NCI-H1105 (cell line): ENCODE data around the gene DGCR8.

ENCODE experiments used
- DNase-seq: peaks from one replicate; lab custom pipeline; 2025; lab: John Stamatoyannopoulos, UW

Gene DGCR8

DNA sequence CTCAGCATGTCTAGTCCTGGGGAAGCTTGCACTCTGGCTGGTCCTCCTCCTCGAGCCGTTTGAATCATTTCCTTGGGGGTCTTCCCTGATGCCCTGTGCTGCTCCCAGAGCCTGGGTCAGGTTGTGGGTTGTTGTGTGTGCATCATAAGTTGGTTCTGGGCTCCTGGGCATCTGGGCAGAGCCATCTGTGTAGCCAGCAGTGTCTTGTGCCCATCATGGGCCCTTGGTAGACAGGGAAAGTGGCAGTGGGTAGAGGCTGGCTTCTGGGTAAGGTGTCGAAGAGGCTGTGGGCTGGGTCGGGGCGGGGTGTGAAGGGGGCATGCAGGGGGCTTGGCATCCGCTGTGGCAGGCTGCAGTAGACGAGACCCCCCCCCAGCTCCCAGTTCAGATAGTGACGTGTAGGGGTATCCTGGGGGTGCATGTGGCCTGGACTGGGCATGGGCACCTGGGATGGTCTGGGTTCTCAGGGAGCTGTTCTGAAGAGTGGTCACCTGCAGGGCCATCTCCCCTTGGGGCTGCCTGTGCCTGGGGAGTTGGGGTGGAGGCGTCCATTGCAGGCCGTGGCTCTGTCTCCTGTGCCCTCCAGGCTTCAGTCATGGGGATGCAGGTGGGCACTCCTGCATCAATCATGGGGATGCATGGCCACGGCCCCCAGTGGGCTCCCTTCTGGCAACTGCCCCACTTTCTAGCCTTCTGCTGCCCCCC is 44.2 kb downstream of the DGCR8 start:
- DNase-seq, result no peak

DNA sequence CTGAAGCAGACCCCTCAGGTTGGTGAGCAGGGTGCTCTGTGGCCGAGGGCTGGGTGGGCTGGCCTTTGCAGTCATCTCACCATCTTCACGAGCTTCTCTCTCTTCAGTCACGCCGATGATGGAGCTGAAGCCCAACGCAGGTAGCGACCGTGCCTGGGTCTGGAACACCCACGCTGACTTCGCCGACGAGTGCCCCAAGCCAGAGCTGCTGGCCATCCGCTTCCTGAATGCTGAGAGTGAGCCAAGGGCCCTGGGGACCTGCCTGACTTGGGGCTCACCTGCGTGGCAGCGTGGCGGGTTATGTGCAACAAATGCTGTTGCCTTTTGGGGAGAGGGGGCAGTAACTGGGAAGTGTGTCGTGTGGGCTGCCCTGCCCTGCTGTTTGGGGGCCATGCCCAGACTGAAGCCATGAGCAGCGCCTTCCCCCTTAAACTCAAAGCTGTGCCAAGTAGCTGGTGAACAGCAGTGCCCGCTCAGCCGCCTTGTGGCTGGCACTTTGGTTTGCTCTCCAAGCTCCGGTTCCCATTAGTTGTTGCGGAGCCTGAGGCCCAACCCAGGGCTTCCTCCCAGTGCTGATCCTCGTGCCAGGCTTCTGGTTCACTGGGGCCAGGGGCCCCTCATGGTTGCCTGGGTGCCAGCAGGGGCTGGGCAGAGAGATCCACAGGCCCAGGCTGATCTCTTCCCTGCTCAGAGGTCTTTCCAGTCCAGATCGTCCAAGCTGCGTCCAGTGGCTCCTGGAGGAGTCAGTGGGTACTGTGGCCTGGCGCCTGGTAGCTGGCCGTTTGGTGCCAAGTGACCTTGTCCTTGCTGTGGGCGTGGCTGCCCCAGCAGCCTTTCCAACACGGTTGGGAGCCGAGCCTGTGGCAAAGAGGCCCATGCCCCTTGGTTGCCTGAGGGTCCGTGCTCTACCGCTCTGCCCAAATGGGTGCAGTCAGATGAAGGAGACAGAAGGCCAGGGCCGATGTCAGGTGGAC is 45.4 kb downstream of the DGCR8 start:
- no peak for DNase-seq

DNA sequence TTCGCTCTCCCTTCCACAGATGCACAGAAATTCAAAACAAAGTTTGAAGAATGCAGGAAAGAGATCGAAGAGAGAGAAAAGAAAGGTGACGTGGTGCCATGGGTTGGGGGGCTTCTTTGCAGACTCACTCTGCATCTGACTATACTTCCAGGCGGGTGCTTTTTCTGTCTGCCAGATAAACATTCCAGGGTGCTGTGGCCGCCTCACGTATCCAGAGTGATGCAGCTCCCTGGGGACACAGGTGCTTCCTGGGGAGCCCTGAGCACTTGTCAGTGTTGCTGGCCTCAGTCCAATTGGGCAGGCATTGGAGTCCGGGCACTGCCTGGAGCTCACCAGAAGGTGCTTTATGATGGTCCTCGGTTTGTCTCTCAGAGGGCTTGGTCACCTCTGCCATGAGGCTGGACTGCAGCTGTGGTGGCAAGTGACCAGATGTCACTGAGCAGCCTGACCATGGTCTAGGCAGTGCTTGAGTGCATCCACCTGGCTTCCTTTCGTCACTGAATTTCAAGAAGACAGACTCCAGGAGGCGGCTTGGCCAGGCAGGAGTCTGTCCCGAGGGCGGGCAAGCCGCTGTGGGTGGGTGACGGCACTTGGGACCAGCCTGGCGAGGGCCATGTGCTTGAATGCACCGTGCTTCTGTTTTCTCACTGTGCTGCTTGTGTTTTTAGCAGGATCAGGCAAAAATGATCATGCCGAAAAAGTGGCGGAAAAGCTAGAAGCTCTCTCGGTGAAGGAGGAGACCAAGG is 46.4 kb downstream of the DGCR8 start:
- DNase-seq, result no peak

DNA sequence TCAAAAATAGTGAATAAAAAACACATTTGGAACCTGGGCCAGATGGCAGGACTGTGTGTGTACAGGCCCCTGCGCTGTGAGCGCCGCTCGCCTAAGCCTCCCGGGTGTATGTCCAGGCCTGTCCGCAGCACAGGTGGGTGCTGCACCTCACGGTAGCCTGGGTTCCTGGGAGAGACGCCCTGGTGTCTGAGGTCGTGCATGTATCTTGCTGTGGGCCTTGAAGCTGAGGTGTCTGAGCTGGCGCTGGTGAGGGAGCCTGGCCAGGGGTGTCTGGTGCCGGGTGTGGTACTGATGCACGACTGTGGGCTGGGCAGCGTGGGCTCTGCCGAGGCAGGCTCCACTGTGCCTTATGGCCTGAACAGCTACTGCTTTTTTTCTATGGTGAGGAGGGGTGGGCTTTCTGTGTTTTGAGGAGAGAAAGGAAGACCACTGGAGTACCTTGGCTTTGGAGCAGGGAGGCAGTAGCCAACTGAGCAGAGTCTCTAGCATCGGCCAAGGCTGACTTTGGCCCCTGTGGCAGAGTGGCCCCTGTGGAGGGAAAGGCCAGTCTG is 47.4 kb downstream of the DGCR8 start:
- DNase-seq, result no peak

DNA sequence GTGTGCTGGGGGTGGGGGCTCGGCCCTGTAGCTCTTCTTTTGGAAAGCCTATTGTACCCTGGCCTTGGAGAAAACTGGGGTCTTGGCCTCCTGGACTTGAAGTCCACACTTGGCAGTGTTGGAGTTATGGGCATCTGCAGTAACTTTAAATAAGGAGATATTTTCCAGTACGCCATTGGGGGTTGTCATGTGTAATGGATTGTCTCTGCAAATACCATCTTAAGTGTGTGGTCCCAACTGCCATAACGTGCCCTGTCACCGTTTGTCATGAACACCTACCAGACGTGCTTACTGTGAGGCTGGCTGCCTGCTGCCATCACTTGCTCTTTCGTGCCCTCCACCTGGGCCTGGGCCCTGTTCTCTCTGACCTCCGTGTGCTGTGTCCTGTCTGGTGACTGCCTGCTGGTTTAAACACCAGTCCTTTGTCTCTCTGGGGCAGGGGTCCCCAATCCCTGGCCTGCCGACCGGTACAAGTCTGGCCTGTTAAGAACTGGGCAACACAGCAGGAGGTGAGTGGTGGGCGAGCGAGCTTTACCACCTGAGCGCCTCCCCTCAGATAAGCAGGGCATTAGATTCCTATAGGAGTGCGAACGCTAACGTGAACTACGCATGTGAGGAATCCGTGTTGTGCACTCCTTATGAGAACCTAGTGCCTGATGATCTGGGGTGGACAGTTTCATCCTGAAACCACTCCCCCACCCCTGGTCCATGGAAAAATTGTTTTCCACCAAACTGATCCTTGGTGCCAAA is 48.0 kb downstream of the DGCR8 start:
- DNase-seq, result no peak

DNA sequence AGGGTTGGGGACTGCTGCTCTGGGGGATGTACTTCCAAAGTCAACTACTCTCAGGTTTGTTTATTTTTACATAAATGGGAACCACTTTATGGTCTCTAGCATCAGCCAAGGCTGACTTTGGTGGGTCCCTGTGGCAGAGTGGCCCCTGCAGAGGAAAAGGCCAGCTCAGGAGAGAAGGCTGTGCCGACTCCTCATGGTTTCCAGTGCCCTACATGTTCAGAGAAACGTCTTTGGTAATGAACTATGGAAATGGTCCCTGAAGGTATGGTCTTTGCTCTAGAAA is 48.5 kb downstream of the DGCR8 start:
- DNase-seq, result no peak

DNA sequence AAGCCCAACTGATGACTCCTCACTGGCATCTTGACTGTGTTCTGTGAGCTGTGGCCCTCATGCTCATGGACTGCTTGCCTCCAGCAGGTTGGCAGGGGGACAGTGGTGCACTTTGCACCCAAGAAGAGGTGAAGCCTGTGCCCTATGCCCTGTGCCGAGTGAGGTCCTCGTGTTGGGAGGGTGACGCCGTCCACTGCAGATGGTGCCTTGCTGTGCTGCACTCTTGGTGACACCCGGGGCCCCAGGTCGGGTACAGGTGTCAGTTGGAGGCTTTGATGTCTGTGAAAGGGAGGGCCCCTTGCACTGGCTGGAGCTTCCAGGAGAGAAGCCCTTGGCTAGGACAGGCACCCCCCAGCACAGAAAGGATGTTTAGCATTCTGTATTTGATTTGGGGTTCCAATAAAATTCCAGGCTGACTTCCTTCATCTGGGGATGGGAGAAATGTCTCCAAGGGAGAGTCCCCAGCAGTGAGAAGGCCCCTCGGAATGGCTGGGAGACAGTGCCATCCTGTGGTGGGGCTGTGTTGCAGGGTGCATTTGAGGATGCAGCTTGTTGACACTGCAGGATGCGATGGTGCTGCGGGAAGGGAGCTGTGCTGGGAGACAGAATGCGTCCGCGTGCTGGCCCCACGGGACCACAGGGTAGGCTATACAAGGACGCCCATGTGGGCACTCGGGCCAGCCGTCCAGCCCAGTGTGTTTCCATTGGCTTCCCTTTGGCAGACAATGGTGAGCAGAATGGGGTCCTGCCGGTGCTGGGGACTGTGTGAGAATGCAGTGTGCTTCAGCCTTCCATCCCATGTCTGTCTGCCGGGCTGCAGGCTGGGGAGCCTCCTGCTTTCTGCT is 49.1 kb downstream of the DGCR8 start:
- DNase-seq, result peak; percentile 21

DNA sequence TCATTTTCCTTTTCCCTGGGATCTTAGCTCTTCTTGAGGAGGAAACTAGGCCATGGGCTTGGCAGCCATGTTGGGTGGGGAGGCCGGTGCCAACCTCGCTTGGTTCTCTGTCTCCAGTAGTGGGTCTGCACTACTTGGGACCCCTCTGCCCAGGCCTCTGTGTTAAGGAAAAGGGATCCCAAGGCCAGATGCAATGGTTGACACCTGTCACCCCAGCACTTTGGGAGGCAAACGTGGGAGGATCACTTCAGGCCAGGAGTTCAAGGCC is 49.6 kb downstream of the DGCR8 start:
- no peak for DNase-seq

DNA sequence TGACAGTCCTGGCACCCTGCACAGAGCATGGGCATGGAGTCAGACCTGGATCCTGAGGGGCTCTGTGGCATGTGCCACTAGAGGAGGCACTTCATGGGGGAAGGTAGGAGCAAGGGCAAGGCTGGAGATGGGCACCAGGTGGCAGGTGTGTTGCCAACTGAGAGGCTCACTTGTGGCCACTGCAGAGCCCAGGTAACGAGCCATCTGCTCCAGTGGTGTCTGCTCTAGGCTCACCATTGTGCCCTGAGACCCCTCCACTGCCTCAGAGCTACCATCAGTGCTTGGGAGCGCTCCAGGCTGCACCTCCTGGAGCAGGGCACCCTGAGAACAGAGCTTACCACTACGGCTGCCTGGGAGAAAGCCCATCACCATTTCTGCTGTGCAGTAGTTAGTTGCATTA is 50.3 kb downstream of the DGCR8 start:
- peak; percentile 24 for DNase-seq

DNA sequence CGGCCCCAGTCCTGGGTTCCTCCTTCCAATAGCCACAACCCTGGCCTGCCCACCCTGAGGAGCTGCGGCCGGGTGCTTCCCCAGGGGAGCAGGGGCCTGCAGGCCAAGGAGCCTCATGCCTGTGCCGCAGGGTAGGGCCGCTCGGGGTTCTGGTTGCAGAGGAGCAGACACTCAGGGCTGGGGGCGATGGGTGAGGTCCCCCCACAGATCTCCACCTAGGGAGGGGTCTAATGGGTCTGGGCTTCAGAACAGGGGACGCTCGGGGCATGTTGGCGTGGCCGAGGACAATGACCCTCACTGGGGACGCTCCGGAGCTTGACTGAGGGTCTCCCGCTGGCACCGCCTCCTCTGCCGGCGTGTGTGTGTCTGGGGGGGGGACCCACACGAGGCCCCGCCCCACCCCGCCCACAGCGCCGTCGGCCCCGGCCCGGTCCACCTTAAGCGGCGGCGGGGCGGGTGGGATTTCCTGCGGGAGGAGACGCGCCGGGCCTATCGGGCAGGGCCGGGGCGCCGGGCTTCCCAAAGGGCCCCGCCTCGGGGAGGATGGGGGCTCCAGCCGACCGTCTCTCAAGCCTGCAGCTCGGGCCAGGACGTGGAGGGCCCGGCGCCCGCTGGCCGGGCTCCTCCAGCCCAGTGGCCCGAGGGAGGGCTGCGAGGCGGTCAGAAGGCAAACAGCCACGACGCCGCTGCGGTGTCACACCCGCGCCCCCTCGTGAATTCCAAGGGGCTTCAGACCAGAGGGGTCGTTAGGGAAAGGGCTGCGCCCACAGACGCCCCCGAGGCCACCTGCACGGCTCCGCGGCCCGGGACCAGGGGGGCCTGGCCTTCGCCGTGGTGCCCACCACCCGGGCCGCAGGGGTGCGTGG is 50.9 kb downstream of the DGCR8 start:
- peak; percentile 76 for DNase-seq

DNA sequence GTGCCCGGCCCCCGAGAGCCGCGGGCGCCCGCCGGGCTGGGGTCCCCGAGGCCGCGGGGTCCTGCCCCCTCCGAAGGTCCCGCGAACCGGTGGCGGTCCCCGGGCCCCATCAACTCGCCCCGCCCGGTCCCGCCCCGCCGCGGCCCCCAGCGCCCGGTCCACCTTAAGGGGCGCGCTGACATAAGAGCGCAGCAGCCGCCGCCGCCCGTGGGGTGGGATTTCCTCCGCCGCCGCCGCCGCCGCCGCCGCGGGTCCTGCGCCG is 51.5 kb downstream of the DGCR8 start, which contains the start of gene ZDHHC8:
Gene ZDHHC8, plus strand, starts transcription at position 208 of the 262 bp plus-strand sequence. CDS start 144 bp downstream, outside the sequence.
- DNase-seq, result no peak

DNA sequence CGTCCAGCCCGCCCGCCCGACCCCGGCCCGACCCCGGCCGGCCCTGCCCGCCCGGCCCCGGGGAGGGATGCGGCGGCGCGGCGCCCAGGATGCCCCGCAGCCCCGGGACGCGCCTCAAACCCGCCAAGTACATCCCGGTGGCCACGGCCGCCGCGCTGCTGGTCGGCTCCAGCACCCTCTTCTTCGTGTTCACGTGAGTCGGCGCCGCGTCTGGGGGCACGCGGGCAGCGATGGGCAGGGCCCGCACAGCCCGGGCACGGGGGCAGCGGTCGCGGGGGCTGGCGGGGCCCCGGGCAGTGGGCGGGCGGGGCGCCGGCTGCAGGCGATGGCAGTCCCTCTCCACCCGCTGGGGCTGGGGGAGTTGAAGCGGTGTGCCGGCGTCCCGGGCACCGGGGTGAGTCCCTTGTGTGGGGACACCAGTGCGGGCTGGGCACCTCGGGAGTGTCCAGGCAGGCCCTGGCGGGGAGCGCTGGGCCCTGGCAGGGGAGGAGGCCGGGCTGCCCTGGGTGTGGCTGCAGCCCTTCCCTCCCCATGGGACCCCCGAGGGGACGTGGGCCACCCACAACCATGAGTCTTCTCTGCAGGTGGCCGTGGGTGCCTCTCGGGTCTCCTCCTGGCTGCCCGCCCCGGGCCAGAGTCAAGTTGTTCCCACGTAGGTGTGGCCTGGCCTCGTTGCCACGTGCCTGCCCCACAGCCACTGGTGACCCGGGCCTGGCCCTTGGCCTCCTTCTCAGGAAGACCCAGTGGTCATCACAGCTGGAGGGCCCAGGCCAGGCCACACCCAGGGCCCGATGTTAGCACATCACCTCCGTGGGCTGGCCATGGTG is 52.0 kb downstream of the DGCR8 start:
- DNase-seq, result peak; percentile 13

DNA sequence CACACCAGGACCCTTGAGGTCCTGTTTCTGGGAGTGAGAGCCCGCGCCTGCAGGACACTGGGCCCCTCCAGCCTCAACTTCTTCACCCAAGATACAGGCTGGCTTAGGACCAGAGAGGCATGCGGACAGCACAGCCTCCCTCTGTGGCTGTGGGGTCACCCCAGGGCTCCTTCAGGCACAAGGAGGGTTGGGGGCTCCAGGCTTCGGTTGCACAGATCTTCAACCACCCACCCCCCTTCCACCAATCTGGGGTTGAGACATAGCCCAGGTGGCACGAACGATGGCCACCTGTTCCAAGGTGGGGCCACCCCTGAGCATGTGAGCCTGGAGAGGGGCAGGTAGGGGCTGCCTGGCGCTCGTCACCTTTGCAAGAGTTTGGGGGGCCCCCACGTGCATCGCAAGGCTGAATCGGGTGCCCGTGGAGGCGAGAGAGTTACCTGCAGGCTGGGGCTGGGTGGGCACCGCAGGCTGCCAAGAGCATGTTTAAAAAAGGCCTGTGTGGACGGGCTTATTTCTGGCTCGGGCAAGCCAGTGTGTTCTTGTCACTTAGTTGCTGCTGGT is 52.7 kb downstream of the DGCR8 start:
- no peak for DNase-seq

DNA sequence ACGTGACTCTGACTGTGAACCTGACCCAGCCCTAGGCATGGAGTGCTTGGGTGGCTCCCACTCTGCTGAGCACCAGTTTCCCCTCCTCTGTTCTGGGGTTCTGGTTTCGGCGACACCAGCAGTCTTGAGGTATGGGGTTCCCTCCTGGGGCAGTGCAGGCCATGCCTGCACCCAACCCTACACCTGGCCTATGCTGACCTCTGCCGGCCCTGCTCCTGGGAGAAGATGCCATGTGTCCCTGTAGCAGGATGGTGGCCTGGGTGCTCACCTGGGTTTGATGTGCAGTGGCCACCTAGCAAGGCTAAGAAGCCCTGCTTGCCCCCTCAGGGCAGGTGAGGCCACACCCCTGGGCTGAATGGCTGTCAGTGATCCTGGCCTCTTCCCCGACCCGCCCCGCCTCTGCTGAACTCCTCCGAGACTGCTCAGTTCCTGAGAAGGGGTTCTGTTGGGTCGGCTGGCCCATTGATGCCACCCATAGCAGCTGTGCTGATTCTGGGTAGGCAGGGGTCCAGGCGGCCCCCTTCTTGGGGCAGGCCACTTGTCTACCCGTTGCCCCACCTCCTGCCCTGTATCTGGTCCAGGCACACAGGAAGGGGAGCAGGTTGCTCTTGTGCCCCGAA is 54.0 kb downstream of the DGCR8 start:
- DNase-seq, result no peak

DNA sequence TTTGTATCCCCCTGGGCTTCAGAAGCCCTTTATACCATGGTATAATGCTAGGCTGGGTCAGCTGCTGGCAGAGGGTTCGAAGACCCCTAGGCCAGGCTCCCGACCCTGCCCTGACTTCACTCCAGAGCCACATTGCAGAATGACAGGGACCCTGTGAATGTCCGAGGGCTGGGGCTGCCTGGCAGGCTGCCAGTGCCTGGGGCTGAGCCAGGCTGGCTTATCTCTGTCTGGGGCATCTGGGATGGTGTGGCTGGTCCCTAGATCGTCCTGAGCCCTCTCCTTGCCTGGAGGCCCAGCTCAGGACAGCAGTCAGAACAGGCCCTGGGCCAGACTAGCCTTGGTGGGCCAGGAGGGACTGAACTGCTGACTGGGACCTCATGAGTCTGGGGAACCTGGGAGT is 55.2 kb downstream of the DGCR8 start:
- no peak for DNase-seq

DNA sequence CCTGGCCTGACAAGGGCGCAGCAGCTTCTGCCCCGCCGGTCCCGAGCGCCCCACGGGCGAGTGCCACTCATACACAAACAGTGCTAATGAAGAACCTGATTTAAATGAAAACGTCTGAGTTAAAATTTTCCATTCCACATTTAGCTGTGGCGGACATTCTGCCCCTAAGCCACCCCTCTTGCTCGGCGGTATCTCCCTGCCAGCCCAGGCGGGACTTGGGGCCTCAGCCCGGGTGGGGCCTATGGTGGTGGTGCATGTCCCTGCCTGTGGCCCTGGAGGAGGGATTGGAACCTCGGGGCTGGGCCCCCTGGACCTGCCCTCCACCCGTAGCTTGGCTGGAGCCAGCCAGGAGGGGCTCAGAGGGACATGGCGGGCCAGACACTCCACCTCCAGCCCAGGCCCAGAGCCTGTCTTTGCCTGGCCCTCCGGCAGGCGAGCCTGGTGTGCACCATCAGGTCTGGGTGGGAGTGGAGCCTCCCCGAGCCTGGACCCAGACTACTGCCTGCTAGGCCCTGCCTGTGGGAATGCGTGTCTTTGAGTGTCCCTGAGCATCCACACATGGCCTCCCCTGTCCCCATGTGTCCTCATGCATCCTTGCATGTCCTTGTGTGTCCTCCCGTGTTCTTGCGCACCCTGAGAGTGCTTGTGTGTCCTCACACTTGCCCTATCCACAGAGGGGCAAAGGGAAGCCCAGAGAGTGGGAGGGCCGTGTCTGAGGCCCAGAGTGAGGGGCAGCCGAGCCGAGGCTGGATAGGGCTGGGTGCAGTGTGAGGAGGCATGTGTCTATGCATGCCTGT is 56.0 kb downstream of the DGCR8 start:
- no peak for DNase-seq

DNA sequence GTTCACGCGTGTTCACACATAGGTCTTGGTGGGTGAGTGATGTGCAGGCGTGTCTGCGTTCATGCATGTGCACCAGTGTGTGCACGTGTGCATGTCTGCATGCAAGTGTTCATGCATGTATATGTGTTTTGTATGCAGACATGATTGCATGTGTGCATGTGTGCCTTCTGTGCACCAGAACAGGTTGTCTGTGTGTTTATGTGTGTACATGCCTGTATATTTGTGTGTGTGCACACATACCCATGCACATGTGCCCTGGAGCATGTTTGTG is 56.5 kb downstream of the DGCR8 start:
- DNase-seq, result no peak

DNA sequence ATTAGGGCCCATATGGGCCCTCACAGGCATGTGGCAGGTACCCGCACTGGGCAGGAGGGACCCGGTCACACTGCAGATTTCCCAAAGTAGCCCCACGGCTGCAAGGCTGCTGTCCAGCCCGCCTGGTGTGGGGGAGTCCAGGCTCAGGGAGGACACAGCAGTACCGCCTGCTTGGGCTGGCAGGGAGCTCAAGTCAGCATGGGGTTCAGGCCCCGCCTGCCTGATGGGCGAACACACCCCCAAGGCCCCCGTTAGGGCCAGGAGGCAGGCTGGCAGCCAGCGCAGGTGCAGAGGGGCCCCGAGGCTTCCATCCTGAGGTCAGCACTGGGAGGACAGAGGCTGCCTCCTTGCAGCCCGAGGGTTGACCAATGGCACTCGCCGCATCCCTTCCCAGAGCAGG is 57.1 kb downstream of the DGCR8 start:
- no peak for DNase-seq
